PC-3 (cell line): ENCODE results near the gene ZNF628. TPM values are rescaled to one million over a fixed set of nuclear protein-coding genes. Genes with fewer than 3 reads are reported as not detected.

Source experiments
- ATAC-seq: fragments of 200-7000 bp; cut with Tn5 transposase; 2 replicates; pipeline ENCODE4 v1.9.1; 2020; ENCODE audit warnings: mild to moderate bottlenecking, moderate library complexity
- BruUV-seq: library from RNA; stranded (reverse); fragments of 400-500 nt; replicated peaks from 2 replicates; lab custom pipeline; 2021; lab: Mats Ljungman, UMichigan
- CTCF ChIA-PET: fragments of 300-600 bp; sonication (Branson Sonifier 250); formaldehyde crosslinking; loops from one replicate; lab custom pipeline; 2022; ENCODE audit warnings: antibody characterized with exemption; lab: Charles Lee
- POLR2A ChIA-PET: fragments of 300-600 bp; sonication (Branson Sonifier 250); formaldehyde crosslinking; loops from one replicate; lab custom pipeline; 2022; ENCODE audit warnings: antibody characterized with exemption; ENCODE audit not compliant: unreplicated experiment; lab: Charles Lee
- DNase-seq: peaks from one replicate; pipeline ENCODE4 v3.0.0-alpha.2; 2015
- H2AFZ ChIP-seq: fragments of 300-600 bp; sonication (generic); 2 replicates; pipeline ENCODE4 v1.6.0; 2016; ENCODE audit warnings: antibody characterized with exemption, low read length
- H3F3A ChIP-seq: fragments of 300-600 bp; sonication (generic); one replicate; pipeline ENCODE4 v1.6.0; 2017; ENCODE audit warnings: antibody characterized with exemption, low read length, control low read depth, mild to moderate bottlenecking; ENCODE audit not compliant: unreplicated experiment
- H3K27ac ChIP-seq: fragments of 300-600 bp; sonication (generic); 2 replicates; pipeline ENCODE4 v1.5.1; 2016; ENCODE audit warnings: mild to moderate bottlenecking, low read length
- H3K27me3 ChIP-seq: fragments of 300-600 bp; sonication (generic); 2 replicates; pipeline ENCODE4 v1.6.1; 2016; ENCODE audit warnings: low read length, mixed read lengths
- H3K36me3 ChIP-seq: fragments of 300-600 bp; sonication (generic); 2 replicates; pipeline ENCODE4 v1.6.1; 2016; ENCODE audit warnings: low read depth, mixed run types, low read length, mixed read lengths
- H3K4me1 ChIP-seq: fragments of 300-600 bp; sonication (generic); 2 replicates; pipeline ENCODE4 v1.5.1; 2016; ENCODE audit warnings: low read length; ENCODE audit not compliant: insufficient read depth
- H3K4me2 ChIP-seq: fragments of 300-600 bp; sonication (generic); 2 replicates; pipeline ENCODE4 v1.6.0; 2016; ENCODE audit warnings: low read length
- H3K4me3 ChIP-seq: fragments of 300-600 bp; sonication (generic); 2 replicates; pipeline ENCODE4 v1.5.1; 2016; ENCODE audit warnings: mild to moderate bottlenecking, low read length, mixed read lengths
- H3K79me2 ChIP-seq: fragments of 300-600 bp; sonication (generic); 2 replicates; pipeline ENCODE4 v1.6.1; 2017; ENCODE audit warnings: low read length, mixed read lengths
- H3K9ac ChIP-seq: fragments of 300-600 bp; sonication (generic); 2 replicates; pipeline ENCODE4 v1.6.0; 2016; ENCODE audit warnings: mild to moderate bottlenecking, low read length
- H3K9me2 ChIP-seq: fragments of 300-600 bp; sonication (generic); replicated peaks from 2 replicates; pipeline ENCODE4 v1.6.1; 2016; ENCODE audit warnings: mixed run types, low read length, mixed read lengths
- H3K9me3 ChIP-seq: fragments of 300-600 bp; sonication (generic); 2 replicates; pipeline ENCODE4 v1.6.1; 2016; ENCODE audit warnings: low read length, mixed read lengths
- H4K20me1 ChIP-seq: fragments of 300-600 bp; sonication (generic); 2 replicates; pipeline ENCODE4 v1.6.1; 2016; ENCODE audit warnings: low read length, mixed read lengths
- CTCF ChIP-seq: fragments of 300-600 bp; sonication (generic); conservative IDR thresholded peaks from 2 replicates; pipeline ENCODE4 v1.5.1; 2017; ENCODE audit warnings: antibody characterized with exemption, low read depth, mild to moderate bottlenecking, low read length
- EZH2 ChIP-seq: fragments of 300-600 bp; sonication (generic); IDR thresholded peaks from one replicate; pipeline ENCODE4 v1.6.1; 2017; ENCODE audit warnings: antibody characterized with exemption, mild to moderate bottlenecking, low read length; ENCODE audit not compliant: unreplicated experiment
- EZH2phosphoT487 ChIP-seq: fragments of 300-600 bp; sonication (generic); IDR thresholded peaks from 2 replicates; pipeline ENCODE4 v1.6.1; 2018; ENCODE audit warnings: mild to moderate bottlenecking, antibody characterized with exemption, low read length, borderline replicate concordance
- intact Hi-C: fragments of 100-400 bp; cut with micrococcal nuclease; formaldehyde crosslinking; loops from 2 replicates; pipeline ENCODE4 v1.9.0; 2023
- total RNA-seq: library from RNA; depleted of rRNA; stranded (reverse); fragments of >200 nt; gene quantifications from 2 replicates; pipeline ENCODE4 v1.2.3, GENCODE V29; 2014

The ZNF628 gene
- total RNA-seq, 1 experiment from 2014 or later, result 11.8 TPM

- intact Hi-C loops, result no loop called here
- no peaks in the 10 kb centered on the region for H3K9me2 ChIP-seq
- no peaks in the 10 kb centered on the region for H3K4me1 ChIP-seq
- no peaks in the 10 kb centered on the region for H3K79me2 ChIP-seq
- POLR2A ChIA-PET, result no interaction called here
- H3K4me3 ChIP-seq, result no peak overlapping the region
- ATAC-seq, result no peak
- H3K4me2 ChIP-seq, result no peak overlapping the region
- no peaks in the 10 kb centered on the region for H4K20me1 ChIP-seq
- H3K27ac ChIP-seq, result no peak overlapping the region
- CTCF ChIA-PET, result no interaction called here
- H2AFZ ChIP-seq, result no peak overlapping the region
- H3F3A ChIP-seq, result no peaks in the 10 kb centered on the region
- BruUV-seq, result no TSS peak
- TF ChIP-seq CTCF (no peak), EZH2 (no peak), EZH2phosphoT487 (no peak)
- no peaks in the 10 kb centered on the region for H3K9me3 ChIP-seq
- DNase-seq, result no peak
- H3K27me3 ChIP-seq, result no peaks in the 10 kb centered on the region
- H3K9ac ChIP-seq, result no peak overlapping the region
- no peaks in the 10 kb centered on the region for H3K36me3 ChIP-seq
These were observed 44.0 kb upstream of the ZNF628 start for GRCh38 chr19:55432241-55432959.

GRCh38 chr19:55433292-55433691 lies 43.1 kb upstream of the ZNF628 start:
- no peak for DNase-seq
- Histone ChIP-seq H4K20me1 (no peaks in the 10 kb centered on the region; the same call in 1 of the 2 replicates), H3F3A (no peaks in the 10 kb centered on the region), H3K27ac (no peak overlapping the region), H3K9me2 (no peaks in the 10 kb centered on the region), H3K79me2 (no peaks in the 10 kb centered on the region), H3K4me1 (no peaks in the 10 kb centered on the region), H3K36me3 (no peaks in the 10 kb centered on the region), H3K9me3 (no peaks in the 10 kb centered on the region), H3K4me3 (no peak overlapping the region), H2AFZ (no peak overlapping the region), H3K9ac (no peak overlapping the region), H3K4me2 (no peak overlapping the region), H3K27me3 (no peaks in the 10 kb centered on the region)
- CTCF ChIA-PET, result no interaction called here
- ATAC-seq, result no peak
- TF ChIP-seq EZH2, result no peak
- TF ChIP-seq CTCF, result no peak
- no peak for TF ChIP-seq EZH2phosphoT487
- no TSS peak for BruUV-seq
- intact Hi-C loops, result no loop called here
- POLR2A ChIA-PET, result no interaction called here

GRCh38 chr19:55434356-55434919 lies 42.0 kb upstream of the ZNF628 start:
- Histone ChIP-seq H3K27me3 (no peaks in the 10 kb centered on the region), H3K9ac (no peak overlapping the region), H2AFZ (no peak overlapping the region), H3K36me3 (no peaks in the 10 kb centered on the region), H3K9me2 (no peaks in the 10 kb centered on the region), H3K4me3 (no peak overlapping the region), H3K4me1 (no peaks in the 10 kb centered on the region), H3K9me3 (no peaks in the 10 kb centered on the region), H4K20me1 (no peaks in the 10 kb centered on the region; the same call in 1 of the 2 replicates), H3K27ac (no peak overlapping the region), H3K4me2 (no peak overlapping the region), H3K79me2 (no peaks in the 10 kb centered on the region), H3F3A (no peaks in the 10 kb centered on the region)
- intact Hi-C loops, result no loop called here
- POLR2A ChIA-PET, result no interaction called here
- CTCF ChIA-PET, result no interaction called here
- ATAC-seq, result no peak
- TF ChIP-seq CTCF, result no peak
- no peak for TF ChIP-seq EZH2phosphoT487
- no peak for TF ChIP-seq EZH2
- BruUV-seq, result no TSS peak
- DNase-seq, result no peak
